Pancreas (tissue), 10 donors: Measurements from ENCODE around the gene SCRN2. TPM values are rescaled to one million over a fixed set of nuclear protein-coding genes. Genes with fewer than 3 reads are reported as not detected.
A peak's percentile ranks its signal among the peaks of the same experiment; 100 is the strongest.

ENCODE experiments used
- ATAC-seq, 4 donors: fragments of 200-7000 bp; cut with Tn5 transposase; one replicate each; pipeline versions ENCODE4 v1.8.0 to v1.9.1; 2020; ENCODE audit warnings: mild to moderate bottlenecking in 4 of 4, moderate library complexity in 4 of 4
- DNase-seq, 6 donors: peaks; one replicate each; pipeline ENCODE4 v3.0.0-alpha.2; 2020
- FAIRE-seq: peaks from 2 replicates; lab custom pipeline; 2012; peaks lifted over from hg19 to GRCh38; lab: Jason Lieb, UNC
- H3K27ac ChIP-seq, 4 donors: fragments of 200-600 bp; sonication (generic); 1 replicate in 3 of 4; 2 replicates in 1 of 4; pipeline versions ENCODE4 v1.5.0 to v1.8.0; 2020
- H3K27me3 ChIP-seq, 4 donors: fragments of 200-600 bp; one replicate each; pipeline ENCODE4 v1.8.0; 2021
- H3K36me3 ChIP-seq, 3 donors: fragments of 200-600 bp; sonication (generic) in 1 of 3; one replicate each; pipeline versions ENCODE4 v1.5.0 to v1.8.0; 2020 to 2021
- H3K4me1 ChIP-seq, 3 donors: fragments of 200-600 bp; one replicate each; pipeline ENCODE4 v1.8.0; 2021
- H3K4me3 ChIP-seq, 4 donors: fragments of 200-600 bp; sonication (generic) in 2 of 4; one replicate each; pipeline versions ENCODE4 v1.5.0 to v1.8.0; 2020 to 2021
- H3K9me3 ChIP-seq, 4 donors: fragments of 200-600 bp; one replicate each; pipeline ENCODE4 v1.8.0; 2021
- CTCF ChIP-seq, 4 donors: fragments of 200-600 bp; sonication (generic) in 3 of 4; IDR thresholded peaks; one replicate each; pipeline versions ENCODE4 v1.5.0 to v1.8.0; 2021; ENCODE audit warnings: antibody characterized with exemption in 4 of 4
- WGBS, 2 donors: extraction: QIAGEN DNeasy Blood & Tissue Kit; methylation state at CpG; one replicate each; pipeline ENCODE4 v1.1.7; 2013; 5-methylcytosine and 5-hydroxymethylcytosine counted together
- intact Hi-C, 3 donors: fragments of 100-400 bp; cut with DNase I; formaldehyde crosslinking; loops; one replicate each; pipeline versions ENCODE4 v1.11.1 to v1.14.2; 2022
- polyA plus RNA-seq, 2 donors: library from polyadenylated mRNA; stranded (reverse); fragments of 200-250 nt; gene quantifications; one replicate each; pipeline ENCODE4 v1.2.3, GENCODE V29; 2013
- total RNA-seq, 6 donors: library from RNA; stranded (reverse); fragmentation: NEBNext Ultra II Directional in 4 of 6; extraction: Animal tissue kit (Norgen Biotek cat#: 25700) in 4 of 6; gene quantifications; one replicate each; pipeline versions ENCODE4 v1.2.1 to v1.2.4, GENCODE V29; 2021 to 2023
- donor health status: healthy with polysubstance abuse.
- donor health status: DM: no; HTN: no; CAD: no; lungs with moderate emphysema.
- donor health status: DM: no; HTN: no; CAD: no.
- donor health status: control.
- donor health status: control.
- donor health status: Bipolar disorder and iron deficiency.
- donor health status: DM: yes; HTN: yes; CAD: no.
- donor health status: DM: no; HTN: no; CAD: no.
- donor health status: DM: no; HTN: no; CAD: no.
- donor health status: DM: yes; HTN: yes; CAD: no.

The SCRN2 gene
- total and polyA plus RNA-seq, 8 donors = 12.6 to 56.1 (median 20.8) TPM

DNA sequence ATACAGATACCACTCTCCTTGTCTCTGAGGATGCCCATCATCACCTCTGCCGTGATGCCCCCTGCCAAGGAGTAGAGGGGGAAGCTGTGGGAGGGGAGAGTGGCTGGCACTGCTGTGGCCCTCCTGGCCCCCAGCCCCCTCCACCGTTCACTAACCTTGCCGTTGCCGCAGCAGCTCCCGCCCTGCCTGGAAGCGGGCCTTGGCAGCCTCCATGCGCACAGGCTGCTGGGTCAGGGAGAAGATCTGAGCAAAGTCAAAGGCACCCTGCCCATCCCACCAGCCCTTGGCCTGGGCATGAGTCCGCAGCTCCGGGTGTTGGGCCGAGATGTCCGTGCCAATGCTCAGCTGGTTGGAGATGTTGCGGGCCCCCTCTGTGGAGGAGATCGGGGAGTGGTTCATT lies 2.4 kb downstream of the SCRN2 start:
- TF ChIP-seq CTCF (IDR thresholded peaks at IDR 0.05) = no peak
- H3K27ac ChIP-seq = no peak overlapping the region

GRCh38 chr17:47837401-47838039 lies 3.6 kb downstream of the SCRN2 start:
- no peak overlapping the region for H3K27ac ChIP-seq
- no peaks in the 10 kb centered on the region for H3K9me3 ChIP-seq
- ATAC-seq = no peak
- H3K27me3 ChIP-seq = no peaks in the 10 kb centered on the region
- peaks cover 8 to 18% (median 13%) of the 10 kb centered on the region in 3 donors for H3K4me1 ChIP-seq
- no peak overlapping the region for H3K4me3 ChIP-seq
- FAIRE-seq = no peak
- intact Hi-C loops = no loop called here
- DNase-seq = peak in 1 of 6 donors; percentile 56
- TF ChIP-seq CTCF (IDR thresholded peaks at IDR 0.05) = no peak
- WGBS, 2 donors = 80 to 81% methylated on average over 13 of the region's 13 CpGs
- H3K36me3 ChIP-seq = no peaks in the 10 kb centered on the region

More for the DNA sequence above, 2.4 kb downstream of the SCRN2 start:
- DNase-seq (no peak), FAIRE-seq (no peak), ATAC-seq (no peak)
- intact Hi-C loops = no loop called here
- H3K4me3 ChIP-seq = no peak overlapping the region
- H3K4me1 ChIP-seq = peaks cover 8 to 26% (median 16%) of the 10 kb centered on the region in 3 donors
- no peaks in the 10 kb centered on the region for H3K27me3 ChIP-seq
- no peaks in the 10 kb centered on the region for H3K9me3 ChIP-seq
- 93 to 94% methylated on average over 13 of the region's 13 CpGs for WGBS, 2 donors
- no peaks in the 10 kb centered on the region for H3K36me3 ChIP-seq

DNA sequence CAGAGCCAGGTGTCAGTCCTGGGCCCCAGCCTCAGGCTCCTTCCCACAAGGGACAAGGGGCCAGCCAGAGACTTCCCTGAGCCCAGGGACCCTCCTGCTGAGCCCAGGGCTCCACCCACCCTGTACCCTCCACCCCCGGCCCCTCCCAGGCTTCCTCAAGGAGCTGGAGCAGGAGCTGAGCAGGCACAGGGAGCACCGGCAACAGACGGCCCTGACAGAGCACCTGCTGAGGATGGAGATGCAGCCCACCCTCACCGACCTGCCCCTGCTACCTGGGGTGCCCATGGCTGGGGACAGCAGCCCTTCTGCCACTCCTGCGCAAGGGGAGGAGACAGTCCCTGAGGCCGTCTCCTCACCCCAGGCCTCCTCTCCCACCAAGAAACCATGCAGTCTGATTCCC lies 4.5 kb downstream of the SCRN2 start:
- no peak for TF ChIP-seq CTCF (IDR thresholded peaks at IDR 0.05)
- no peak for ATAC-seq
- intact Hi-C loops = no loop called here
- Histone ChIP-seq H3K4me1 (peaks cover under 1 to 14% (median 10%) of the 10 kb centered on the region in 3 donors), H3K9me3 (no peaks in the 10 kb centered on the region), H3K4me3 (no peak overlapping the region), H3K36me3 (no peaks in the 10 kb centered on the region), H3K27ac (no peak overlapping the region), H3K27me3 (no peaks in the 10 kb centered on the region)
- 86% methylated on average over 6 of the region's 6 CpGs for WGBS, 2 donors
- peak in 1 of 6 donors; percentile 72 for DNase-seq
- FAIRE-seq = no peak

GRCh38 chr17:47834756-47835155 lies 6.3 kb downstream of the SCRN2 start:
- FAIRE-seq (no peak), ATAC-seq (no peak), DNase-seq (no peak)
- Histone ChIP-seq H3K27ac (no peak overlapping the region), H3K9me3 (no peaks in the 10 kb centered on the region), H3K4me3 (no peak overlapping the region), H3K4me1 (peaks cover 0 to 11% (median 10%) of the 10 kb centered on the region in 3 donors), H3K27me3 (no peaks in the 10 kb centered on the region), H3K36me3 (no peaks in the 10 kb centered on the region)
- no peak for TF ChIP-seq CTCF (IDR thresholded peaks at IDR 0.05)
- intact Hi-C loops = no loop called here
- 62 to 75% methylated on average over 5 of the region's 5 CpGs for WGBS, 2 donors

DNA sequence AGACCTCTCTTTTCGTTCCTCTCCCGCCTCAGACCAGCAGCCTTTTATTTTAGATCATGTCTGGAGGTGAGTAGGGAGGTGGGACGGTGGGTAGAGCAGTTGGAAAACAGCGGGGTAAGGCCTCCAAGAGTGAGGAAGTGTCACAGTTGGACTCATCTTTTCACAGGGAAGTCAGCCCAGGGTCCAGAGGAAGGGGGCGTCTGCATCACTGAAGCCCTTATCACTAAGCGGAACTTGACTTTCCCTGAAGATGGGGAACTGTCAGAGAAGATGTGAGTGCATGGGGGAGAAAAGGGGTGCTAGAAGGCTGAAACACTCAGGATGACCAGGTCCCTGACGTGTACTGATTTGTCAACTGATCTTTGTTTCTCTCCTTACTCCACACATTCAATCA lies 9.1 kb downstream of the SCRN2 start:
- intact Hi-C loops = no loop called here
- peak overlapping the region; percentile 60 to 97 (median 76) for H3K4me3 ChIP-seq
- TF ChIP-seq CTCF (IDR thresholded peaks at IDR 0.05) = no peak
- WGBS, 2 donors = 14% methylated on average over 7 of the region's 7 CpGs
- no peaks in the 10 kb centered on the region for H3K9me3 ChIP-seq
- no peak for DNase-seq
- H3K4me1 ChIP-seq = peaks cover 0 to 11% (median 10%) of the 10 kb centered on the region in 3 donors
- H3K36me3 ChIP-seq = peaks cover 0 to 8% (median 4%) of the 10 kb centered on the region in 3 donors
- no peak for FAIRE-seq
- ATAC-seq = peak in 2 of 4 donors; percentile 7 to 25
- no peaks in the 10 kb centered on the region for H3K27me3 ChIP-seq
- no peak overlapping the region for H3K27ac ChIP-seq
